WTC11 (cell line): Measurements from ENCODE around the gene CFAP58. TPM values are rescaled to one million over a fixed set of nuclear protein-coding genes. Genes with fewer than 3 reads are reported as not detected.

Experiments used
- ATAC-seq: fragments of 200-7000 bp; cut with Tn5 transposase; 2 replicates; pipeline ENCODE4 v1.10.0; 2021; ENCODE audit warnings: mild to moderate bottlenecking, moderate library complexity
- CTCF ChIA-PET: fragments of 300-600 bp; sonication (Branson Sonifier 250); formaldehyde crosslinking; loops from one replicate; lab custom pipeline; 2021; ENCODE audit warnings: antibody characterized with exemption; lab: Charles Lee
- POLR2A ChIA-PET: fragments of 350-600 bp; sonication (Branson Sonifier 250); formaldehyde crosslinking; loops from one replicate; lab custom pipeline; 2021; ENCODE audit warnings: antibody characterized with exemption; lab: Charles Lee
- DNase-seq: peaks from one replicate; pipeline ENCODE4 v3.0.0; 2021; ENCODE audit warnings: low spot score
- H3K27ac Mint-ChIP-seq: 2 replicates; pipeline ENCODE4 v1.8.0; 2021; ENCODE audit warnings: mixed read lengths
- H3K27me3 Mint-ChIP-seq: 2 replicates; pipeline ENCODE4 v1.8.0; 2021; ENCODE audit warnings: low read depth, mild to moderate bottlenecking, moderate library complexity, mixed read lengths
- H3K36me3 Mint-ChIP-seq: 2 replicates; pipeline ENCODE4 v1.8.0; 2021; ENCODE audit warnings: mixed read lengths
- H3K4me1 Mint-ChIP-seq: 2 replicates; pipeline ENCODE4 v1.8.0; 2022; ENCODE audit warnings: mixed read lengths
- H3K4me3 Mint-ChIP-seq: 2 replicates; pipeline ENCODE4 v1.8.0; 2021; ENCODE audit warnings: mild to moderate bottlenecking, moderate library complexity, mixed read lengths
- H3K9me3 Mint-ChIP-seq: 2 replicates; pipeline ENCODE4 v1.8.0; 2021; ENCODE audit warnings: mixed read lengths
- ATF1 ChIP-seq: sonication (generic); formaldehyde crosslinking; IDR thresholded peaks from 2 replicates; pipeline ENCODE4 v1.8.1; 2023; ENCODE audit warnings: mild to moderate bottlenecking, moderate library complexity, missing genetic modification reagents
- CREM ChIP-seq: sonication (generic); formaldehyde crosslinking; IDR thresholded peaks from 2 replicates; pipeline ENCODE4 v1.8.1; 2022; ENCODE audit warnings: mild to moderate bottlenecking, missing genetic modification reagents, moderate library complexity
- ELF4 ChIP-seq: sonication (generic); formaldehyde crosslinking; IDR thresholded peaks from 2 replicates; pipeline ENCODE4 v1.8.1; 2022; ENCODE audit warnings: low read depth, mild to moderate bottlenecking, moderate library complexity, missing genetic modification reagents
- FOXJ3 ChIP-seq: sonication (generic); formaldehyde crosslinking; IDR thresholded peaks from 2 replicates; pipeline ENCODE4 v1.9.0; 2021; ENCODE audit warnings: missing genetic modification reagents, mild to moderate bottlenecking, borderline replicate concordance
- GABPB1 ChIP-seq: sonication (generic); formaldehyde crosslinking; IDR thresholded peaks from 2 replicates; pipeline ENCODE4 v1.8.1; 2023; ENCODE audit warnings: mild to moderate bottlenecking, missing genetic modification reagents
- GTF2I ChIP-seq: fragments of 250-450 bp; sonication (Bioruptor Pico); conservative IDR thresholded peaks from 2 replicates; pipeline ENCODE4 v1.4.0; 2021; ENCODE audit warnings: mild to moderate bottlenecking
- JAZF1 ChIP-seq: fragments of 250-450 bp; sonication (Bioruptor Pico); IDR thresholded peaks from 2 replicates; pipeline ENCODE4 v1.9.0; 2021; ENCODE audit warnings: moderate library complexity, mild to moderate bottlenecking, inconsistent platforms
- NFATC4 ChIP-seq: fragments of 250-450 bp; sonication (Bioruptor Pico); IDR thresholded peaks from 2 replicates; pipeline ENCODE4 v1.9.0; 2021; ENCODE audit warnings: mild to moderate bottlenecking
- NFE2L1 ChIP-seq: sonication (generic); formaldehyde crosslinking; IDR thresholded peaks from 2 replicates; pipeline ENCODE4 v1.8.1; 2023; ENCODE audit warnings: missing genetic modification reagents
- NR1H2 ChIP-seq: sonication (generic); formaldehyde crosslinking; IDR thresholded peaks from 2 replicates; pipeline ENCODE4 v1.9.0; 2021; ENCODE audit warnings: mild to moderate bottlenecking, moderate library complexity, missing genetic modification reagents
- PRRX2 ChIP-seq: fragments of 250-450 bp; sonication (Bioruptor Pico); IDR thresholded peaks from 2 replicates; pipeline ENCODE4 v1.8.0; 2021; ENCODE audit warnings: mild to moderate bottlenecking
- SMAD4 ChIP-seq: sonication (generic); formaldehyde crosslinking; IDR thresholded peaks from 2 replicates; pipeline ENCODE4 v1.8.0; 2022; ENCODE audit warnings: mild to moderate bottlenecking, missing genetic modification reagents
- TEAD1 ChIP-seq: sonication (generic); formaldehyde crosslinking; IDR thresholded peaks from 2 replicates; pipeline ENCODE4 v1.8.0; 2022; ENCODE audit warnings: mild to moderate bottlenecking, missing genetic modification reagents
- ZNF121 ChIP-seq: sonication (generic); formaldehyde crosslinking; IDR thresholded peaks from 2 replicates; pipeline ENCODE4 v1.8.0; 2023; ENCODE audit warnings: missing genetic modification reagents
- ZNF138 ChIP-seq: sonication (generic); formaldehyde crosslinking; conservative IDR thresholded peaks from 2 replicates; pipeline ENCODE4 v1.8.1; 2022; ENCODE audit warnings: mild to moderate bottlenecking, moderate library complexity, missing genetic modification reagents
- total RNA-seq: library from RNA; stranded (reverse); gene quantifications from 3 replicates; pipeline ENCODE4 v1.2.3, GENCODE V29; 2021
- TF ChIP-seq, protein P1 (sequence below): sonication (generic); formaldehyde crosslinking; IDR thresholded peaks from 2 replicates; pipeline ENCODE4 v1.8.1; 2022; ENCODE audit warnings: missing genetic modification reagents, borderline replicate concordance
- TF ChIP-seq, protein P2 (sequence below): sonication (generic); formaldehyde crosslinking; IDR thresholded peaks from 2 replicates; pipeline ENCODE4 v1.8.1; 2023; ENCODE audit warnings: mild to moderate bottlenecking, missing genetic modification reagents, moderate library complexity
- TF ChIP-seq, protein P3 (sequence below): sonication (generic); formaldehyde crosslinking; IDR thresholded peaks from 2 replicates; pipeline ENCODE4 v1.8.1; 2022; ENCODE audit warnings: mild to moderate bottlenecking, missing genetic modification reagents, moderate library complexity, borderline replicate concordance
- TF ChIP-seq, protein P4 (sequence below): sonication (generic); formaldehyde crosslinking; IDR thresholded peaks from 2 replicates; pipeline ENCODE4 v1.8.1; 2022; ENCODE audit warnings: low read depth, mild to moderate bottlenecking, moderate library complexity, missing genetic modification reagents, borderline replicate concordance
- TF ChIP-seq, protein P5 (sequence below): sonication (generic); formaldehyde crosslinking; IDR thresholded peaks from 2 replicates; pipeline ENCODE4 v1.8.0; 2022; ENCODE audit warnings: mild to moderate bottlenecking, missing genetic modification reagents
- TF ChIP-seq, protein P6 (sequence below): fragments of 250-450 bp; sonication (Bioruptor Pico); IDR thresholded peaks from 2 replicates; pipeline ENCODE4 v1.8.0; 2021; ENCODE audit warnings: mild to moderate bottlenecking
- TF ChIP-seq, protein P7 (sequence below): fragments of 200-600 bp; IDR thresholded peaks from 2 replicates; pipeline ENCODE4 v1.8.0; 2022; ENCODE audit warnings: antibody characterized with exemption
- TF ChIP-seq, protein P8 (sequence below): sonication (generic); formaldehyde crosslinking; IDR thresholded peaks from 2 replicates; pipeline ENCODE4 v1.8.1; 2023; ENCODE audit warnings: mild to moderate bottlenecking, missing genetic modification reagents, moderate library complexity
- TF ChIP-seq, protein P9 (sequence below): sonication (generic); formaldehyde crosslinking; IDR thresholded peaks from 2 replicates; pipeline ENCODE4 v1.8.0; 2022; ENCODE audit warnings: mild to moderate bottlenecking, missing genetic modification reagents

Gene CFAP58
- total RNA-seq, 1 experiment from 2014 or later = 1.0 TPM

DNA sequence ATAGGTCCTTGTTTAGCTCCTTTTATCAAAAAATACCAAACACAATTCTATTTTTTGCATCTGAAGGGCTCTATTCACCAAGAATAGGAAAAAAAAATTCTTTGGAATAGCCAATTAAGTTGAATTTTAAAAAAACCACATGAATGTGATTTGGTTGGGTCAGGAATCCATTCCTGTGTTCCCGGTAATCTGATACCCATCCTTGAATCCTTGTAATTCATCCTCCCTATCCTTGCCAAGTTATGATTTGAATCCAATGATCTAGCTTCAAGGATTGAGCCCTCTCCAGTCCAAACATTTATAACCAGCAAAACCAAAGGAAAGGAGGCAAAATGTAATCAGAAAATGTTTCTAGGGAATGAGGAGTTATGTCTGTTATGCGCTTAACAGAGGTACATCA is 86.6 kb downstream of the CFAP58 start:
- Mint-ChIP-seq H3K36me3 (no peaks in the 10 kb centered on the region), H3K4me1 (peaks cover 10% of the 10 kb centered on the region), H3K27ac (no peak overlapping the region), H3K27me3 (no peaks in the 10 kb centered on the region; the same call in 1 of the 2 replicates), H3K9me3 (no peaks in the 10 kb centered on the region), H3K4me3 (no peak overlapping the region)
- ChIA-PET CTCF (no interaction called here), POLR2A (no interaction called here)
- TF ChIP-seq ATF1 (CRISPR knock-in tag) = no peak
- TF ChIP-seq, protein P1, sequence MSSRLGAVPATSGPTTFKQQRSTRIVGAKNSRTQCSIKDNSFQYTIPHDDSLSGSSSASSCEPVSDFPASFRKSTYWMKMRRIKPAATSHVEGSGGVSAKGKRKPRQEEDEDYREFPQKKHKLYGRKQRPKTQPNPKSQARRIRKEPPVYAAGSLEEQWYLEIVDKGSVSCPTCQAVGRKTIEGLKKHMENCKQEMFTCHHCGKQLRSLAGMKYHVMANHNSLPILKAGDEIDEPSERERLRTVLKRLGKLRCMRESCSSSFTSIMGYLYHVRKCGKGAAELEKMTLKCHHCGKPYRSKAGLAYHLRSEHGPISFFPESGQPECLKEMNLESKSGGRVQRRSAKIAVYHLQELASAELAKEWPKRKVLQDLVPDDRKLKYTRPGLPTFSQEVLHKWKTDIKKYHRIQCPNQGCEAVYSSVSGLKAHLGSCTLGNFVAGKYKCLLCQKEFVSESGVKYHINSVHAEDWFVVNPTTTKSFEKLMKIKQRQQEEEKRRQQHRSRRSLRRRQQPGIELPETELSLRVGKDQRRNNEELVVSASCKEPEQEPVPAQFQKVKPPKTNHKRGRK = no peak
- no peak for TF ChIP-seq CREM (CRISPR knock-in tag)
- TF ChIP-seq PRRX2 = no peak
- TF ChIP-seq ZNF121 (CRISPR knock-in tag) = no peak
- no peak for TF ChIP-seq JAZF1 (CRISPR knock-in tag)
- TF ChIP-seq, protein P2, sequence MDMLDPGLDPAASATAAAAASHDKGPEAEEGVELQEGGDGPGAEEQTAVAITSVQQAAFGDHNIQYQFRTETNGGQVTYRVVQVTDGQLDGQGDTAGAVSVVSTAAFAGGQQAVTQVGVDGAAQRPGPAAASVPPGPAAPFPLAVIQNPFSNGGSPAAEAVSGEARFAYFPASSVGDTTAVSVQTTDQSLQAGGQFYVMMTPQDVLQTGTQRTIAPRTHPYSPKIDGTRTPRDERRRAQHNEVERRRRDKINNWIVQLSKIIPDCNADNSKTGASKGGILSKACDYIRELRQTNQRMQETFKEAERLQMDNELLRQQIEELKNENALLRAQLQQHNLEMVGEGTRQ (CRISPR knock-in tag) = no peak
- TF ChIP-seq NR1H2 = no peak
- TF ChIP-seq FOXJ3 (CRISPR knock-in tag) = no peak
- no peak for TF ChIP-seq TEAD1 (CRISPR knock-in tag)
- TF ChIP-seq ZNF138 = no peak
- no peak for TF ChIP-seq GTF2I (CRISPR knock-in tag)
- TF ChIP-seq, protein P3, sequence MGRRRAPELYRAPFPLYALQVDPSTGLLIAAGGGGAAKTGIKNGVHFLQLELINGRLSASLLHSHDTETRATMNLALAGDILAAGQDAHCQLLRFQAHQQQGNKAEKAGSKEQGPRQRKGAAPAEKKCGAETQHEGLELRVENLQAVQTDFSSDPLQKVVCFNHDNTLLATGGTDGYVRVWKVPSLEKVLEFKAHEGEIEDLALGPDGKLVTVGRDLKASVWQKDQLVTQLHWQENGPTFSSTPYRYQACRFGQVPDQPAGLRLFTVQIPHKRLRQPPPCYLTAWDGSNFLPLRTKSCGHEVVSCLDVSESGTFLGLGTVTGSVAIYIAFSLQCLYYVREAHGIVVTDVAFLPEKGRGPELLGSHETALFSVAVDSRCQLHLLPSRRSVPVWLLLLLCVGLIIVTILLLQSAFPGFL (CRISPR knock-in tag) = no peak
- TF ChIP-seq, protein P4, sequence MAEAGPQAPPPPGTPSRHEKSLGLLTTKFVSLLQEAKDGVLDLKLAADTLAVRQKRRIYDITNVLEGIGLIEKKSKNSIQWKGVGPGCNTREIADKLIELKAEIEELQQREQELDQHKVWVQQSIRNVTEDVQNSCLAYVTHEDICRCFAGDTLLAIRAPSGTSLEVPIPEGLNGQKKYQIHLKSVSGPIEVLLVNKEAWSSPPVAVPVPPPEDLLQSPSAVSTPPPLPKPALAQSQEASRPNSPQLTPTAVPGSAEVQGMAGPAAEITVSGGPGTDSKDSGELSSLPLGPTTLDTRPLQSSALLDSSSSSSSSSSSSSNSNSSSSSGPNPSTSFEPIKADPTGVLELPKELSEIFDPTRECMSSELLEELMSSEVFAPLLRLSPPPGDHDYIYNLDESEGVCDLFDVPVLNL = no peak
- DNase-seq (no peak), ATAC-seq (no peak)

DNA sequence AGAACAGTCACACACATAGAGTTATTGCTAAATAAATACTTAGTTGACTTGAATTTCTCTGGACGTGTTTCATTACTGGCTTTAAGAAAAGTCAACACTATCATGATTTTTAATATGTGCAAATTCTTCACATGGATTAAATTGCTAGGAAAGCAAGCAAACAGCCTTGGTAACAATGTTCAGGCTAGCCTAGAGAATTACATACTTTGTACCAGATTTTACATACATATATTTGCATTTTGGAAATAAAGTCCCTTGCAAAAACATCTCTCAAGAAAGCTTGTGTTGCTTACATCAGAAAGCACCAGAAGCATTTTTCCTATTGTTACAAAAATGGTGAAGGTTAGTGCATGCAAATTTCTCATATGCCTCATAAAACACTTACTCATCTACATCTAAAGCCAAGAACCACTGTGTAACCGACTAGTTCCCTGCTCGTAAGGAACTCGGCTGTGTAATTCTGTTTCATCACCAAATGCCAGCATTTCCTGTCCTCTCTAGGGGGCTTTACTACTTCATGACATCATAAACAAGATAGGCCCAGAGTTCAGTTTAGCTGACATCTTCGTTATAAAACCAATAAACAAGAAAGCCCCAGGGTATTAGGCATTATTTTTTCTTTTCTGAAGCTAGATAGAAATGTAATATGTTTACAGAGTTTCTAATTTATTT is 87.8 kb downstream of the CFAP58 start:
- DNase-seq (no peak), ATAC-seq (no peak)
- Mint-ChIP-seq H3K4me1 (peaks cover 10% of the 10 kb centered on the region), H3K27ac (no peak overlapping the region), H3K36me3 (no peaks in the 10 kb centered on the region), H3K4me3 (no peak overlapping the region), H3K27me3 (no peaks in the 10 kb centered on the region), H3K9me3 (no peaks in the 10 kb centered on the region)
- POLR2A ChIA-PET = interaction anchor here (0.5 kb wide), 1 partner anchor 1755 kb away, joined by 4 read pairs; no protein-coding TSS in a partner anchor
- CTCF ChIA-PET = interaction anchor here (0.5 kb wide), 1 partner anchor 58 kb away, joined by 3 read pairs; no protein-coding TSS in a partner anchor
- TF ChIP-seq, protein P5, sequence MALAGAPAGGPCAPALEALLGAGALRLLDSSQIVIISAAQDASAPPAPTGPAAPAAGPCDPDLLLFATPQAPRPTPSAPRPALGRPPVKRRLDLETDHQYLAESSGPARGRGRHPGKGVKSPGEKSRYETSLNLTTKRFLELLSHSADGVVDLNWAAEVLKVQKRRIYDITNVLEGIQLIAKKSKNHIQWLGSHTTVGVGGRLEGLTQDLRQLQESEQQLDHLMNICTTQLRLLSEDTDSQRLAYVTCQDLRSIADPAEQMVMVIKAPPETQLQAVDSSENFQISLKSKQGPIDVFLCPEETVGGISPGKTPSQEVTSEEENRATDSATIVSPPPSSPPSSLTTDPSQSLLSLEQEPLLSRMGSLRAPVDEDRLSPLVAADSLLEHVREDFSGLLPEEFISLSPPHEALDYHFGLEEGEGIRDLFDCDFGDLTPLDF (CRISPR knock-in tag) = no peak
- TF ChIP-seq, protein P6, sequence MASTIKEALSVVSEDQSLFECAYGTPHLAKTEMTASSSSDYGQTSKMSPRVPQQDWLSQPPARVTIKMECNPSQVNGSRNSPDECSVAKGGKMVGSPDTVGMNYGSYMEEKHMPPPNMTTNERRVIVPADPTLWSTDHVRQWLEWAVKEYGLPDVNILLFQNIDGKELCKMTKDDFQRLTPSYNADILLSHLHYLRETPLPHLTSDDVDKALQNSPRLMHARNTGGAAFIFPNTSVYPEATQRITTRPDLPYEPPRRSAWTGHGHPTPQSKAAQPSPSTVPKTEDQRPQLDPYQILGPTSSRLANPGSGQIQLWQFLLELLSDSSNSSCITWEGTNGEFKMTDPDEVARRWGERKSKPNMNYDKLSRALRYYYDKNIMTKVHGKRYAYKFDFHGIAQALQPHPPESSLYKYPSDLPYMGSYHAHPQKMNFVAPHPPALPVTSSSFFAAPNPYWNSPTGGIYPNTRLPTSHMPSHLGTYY = no peak
- TF ChIP-seq, protein P7, sequence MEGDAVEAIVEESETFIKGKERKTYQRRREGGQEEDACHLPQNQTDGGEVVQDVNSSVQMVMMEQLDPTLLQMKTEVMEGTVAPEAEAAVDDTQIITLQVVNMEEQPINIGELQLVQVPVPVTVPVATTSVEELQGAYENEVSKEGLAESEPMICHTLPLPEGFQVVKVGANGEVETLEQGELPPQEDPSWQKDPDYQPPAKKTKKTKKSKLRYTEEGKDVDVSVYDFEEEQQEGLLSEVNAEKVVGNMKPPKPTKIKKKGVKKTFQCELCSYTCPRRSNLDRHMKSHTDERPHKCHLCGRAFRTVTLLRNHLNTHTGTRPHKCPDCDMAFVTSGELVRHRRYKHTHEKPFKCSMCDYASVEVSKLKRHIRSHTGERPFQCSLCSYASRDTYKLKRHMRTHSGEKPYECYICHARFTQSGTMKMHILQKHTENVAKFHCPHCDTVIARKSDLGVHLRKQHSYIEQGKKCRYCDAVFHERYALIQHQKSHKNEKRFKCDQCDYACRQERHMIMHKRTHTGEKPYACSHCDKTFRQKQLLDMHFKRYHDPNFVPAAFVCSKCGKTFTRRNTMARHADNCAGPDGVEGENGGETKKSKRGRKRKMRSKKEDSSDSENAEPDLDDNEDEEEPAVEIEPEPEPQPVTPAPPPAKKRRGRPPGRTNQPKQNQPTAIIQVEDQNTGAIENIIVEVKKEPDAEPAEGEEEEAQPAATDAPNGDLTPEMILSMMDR = no peak
- TF ChIP-seq, protein P1 = no peak
- TF ChIP-seq NFE2L1 (CRISPR knock-in tag) = no peak
- TF ChIP-seq, protein P8, sequence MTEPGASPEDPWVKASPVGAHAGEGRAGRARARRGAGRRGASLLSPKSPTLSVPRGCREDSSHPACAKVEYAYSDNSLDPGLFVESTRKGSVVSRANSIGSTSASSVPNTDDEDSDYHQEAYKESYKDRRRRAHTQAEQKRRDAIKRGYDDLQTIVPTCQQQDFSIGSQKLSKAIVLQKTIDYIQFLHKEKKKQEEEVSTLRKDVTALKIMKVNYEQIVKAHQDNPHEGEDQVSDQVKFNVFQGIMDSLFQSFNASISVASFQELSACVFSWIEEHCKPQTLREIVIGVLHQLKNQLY (CRISPR knock-in tag) = no peak
- no peak for TF ChIP-seq NFATC4 (CRISPR knock-in tag)
- no peak for TF ChIP-seq GABPB1 (CRISPR knock-in tag)
- no peak for TF ChIP-seq ELF4 (CRISPR knock-in tag)
- TF ChIP-seq SMAD4 (CRISPR knock-in tag) = no peak
- TF ChIP-seq, protein P9, sequence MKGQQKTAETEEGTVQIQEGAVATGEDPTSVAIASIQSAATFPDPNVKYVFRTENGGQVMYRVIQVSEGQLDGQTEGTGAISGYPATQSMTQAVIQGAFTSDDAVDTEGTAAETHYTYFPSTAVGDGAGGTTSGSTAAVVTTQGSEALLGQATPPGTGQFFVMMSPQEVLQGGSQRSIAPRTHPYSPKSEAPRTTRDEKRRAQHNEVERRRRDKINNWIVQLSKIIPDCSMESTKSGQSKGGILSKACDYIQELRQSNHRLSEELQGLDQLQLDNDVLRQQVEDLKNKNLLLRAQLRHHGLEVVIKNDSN (CRISPR knock-in tag) = no peak
